ENCODE results near the gene TCF12.

Gene TCF12

DNA sequence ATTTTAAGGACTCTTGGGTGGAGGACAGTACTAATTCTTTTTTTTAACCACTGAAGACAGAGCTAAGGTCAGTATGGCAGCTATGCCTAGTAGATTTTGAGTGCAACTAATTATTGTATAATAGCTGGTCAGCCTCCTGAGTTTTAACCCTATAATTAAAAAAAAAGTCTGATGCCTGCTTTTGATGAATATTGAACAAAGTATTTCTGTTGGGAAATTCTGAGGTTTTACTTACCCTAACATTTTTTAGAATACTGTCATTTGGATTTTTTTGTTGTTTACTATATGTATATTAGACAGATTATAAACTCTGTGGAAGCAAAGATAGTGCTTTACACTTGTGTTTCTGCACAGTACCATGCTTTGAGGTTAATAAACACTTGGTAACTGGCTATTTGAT is 20.8 kb downstream of the TCF12 start:
- DNase-seq (ENCODE audit: low read depth), result no peak
- no peak overlapping the region for H3K4me3 ChIP-seq (ENCODE audit: control insufficient read depth, low read depth, low read length)
- TF ChIP-seq, protein P1, sequence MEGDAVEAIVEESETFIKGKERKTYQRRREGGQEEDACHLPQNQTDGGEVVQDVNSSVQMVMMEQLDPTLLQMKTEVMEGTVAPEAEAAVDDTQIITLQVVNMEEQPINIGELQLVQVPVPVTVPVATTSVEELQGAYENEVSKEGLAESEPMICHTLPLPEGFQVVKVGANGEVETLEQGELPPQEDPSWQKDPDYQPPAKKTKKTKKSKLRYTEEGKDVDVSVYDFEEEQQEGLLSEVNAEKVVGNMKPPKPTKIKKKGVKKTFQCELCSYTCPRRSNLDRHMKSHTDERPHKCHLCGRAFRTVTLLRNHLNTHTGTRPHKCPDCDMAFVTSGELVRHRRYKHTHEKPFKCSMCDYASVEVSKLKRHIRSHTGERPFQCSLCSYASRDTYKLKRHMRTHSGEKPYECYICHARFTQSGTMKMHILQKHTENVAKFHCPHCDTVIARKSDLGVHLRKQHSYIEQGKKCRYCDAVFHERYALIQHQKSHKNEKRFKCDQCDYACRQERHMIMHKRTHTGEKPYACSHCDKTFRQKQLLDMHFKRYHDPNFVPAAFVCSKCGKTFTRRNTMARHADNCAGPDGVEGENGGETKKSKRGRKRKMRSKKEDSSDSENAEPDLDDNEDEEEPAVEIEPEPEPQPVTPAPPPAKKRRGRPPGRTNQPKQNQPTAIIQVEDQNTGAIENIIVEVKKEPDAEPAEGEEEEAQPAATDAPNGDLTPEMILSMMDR (IDR thresholded peaks at IDR 0.05; ENCODE audit: control insufficient read depth, insufficient read depth, low read depth, low read length, missing control alignments), result no peak

DNA sequence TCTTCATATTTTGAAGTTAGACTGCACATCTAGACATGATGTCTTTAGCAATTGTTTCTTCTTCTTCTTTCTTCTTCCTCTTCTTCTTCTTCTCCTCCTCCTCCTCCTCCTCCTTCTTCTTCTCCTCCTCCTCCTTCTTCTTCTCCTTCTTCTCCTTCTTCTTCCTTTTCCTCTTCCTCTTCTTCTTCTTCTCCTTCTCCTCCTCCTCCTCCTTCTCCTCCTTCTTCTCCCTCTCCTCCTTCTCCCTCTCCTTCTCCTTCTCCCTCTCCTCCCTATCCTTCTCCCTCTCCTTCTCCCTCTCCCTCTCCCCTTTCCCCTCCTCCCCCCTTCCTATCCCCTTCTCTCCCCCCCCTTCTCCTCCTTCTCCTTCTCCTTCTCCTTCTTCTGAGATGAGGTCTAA is 21.9 kb downstream of the TCF12 start:
- no peak for DNase-seq (ENCODE audit: low read depth)
- TF ChIP-seq, protein P1 (IDR thresholded peaks at IDR 0.05; ENCODE audit: control insufficient read depth, insufficient read depth, low read depth, low read length, missing control alignments), result no peak
- H3K4me3 ChIP-seq (ENCODE audit: control insufficient read depth, low read depth, low read length), result no peak overlapping the region

DNA sequence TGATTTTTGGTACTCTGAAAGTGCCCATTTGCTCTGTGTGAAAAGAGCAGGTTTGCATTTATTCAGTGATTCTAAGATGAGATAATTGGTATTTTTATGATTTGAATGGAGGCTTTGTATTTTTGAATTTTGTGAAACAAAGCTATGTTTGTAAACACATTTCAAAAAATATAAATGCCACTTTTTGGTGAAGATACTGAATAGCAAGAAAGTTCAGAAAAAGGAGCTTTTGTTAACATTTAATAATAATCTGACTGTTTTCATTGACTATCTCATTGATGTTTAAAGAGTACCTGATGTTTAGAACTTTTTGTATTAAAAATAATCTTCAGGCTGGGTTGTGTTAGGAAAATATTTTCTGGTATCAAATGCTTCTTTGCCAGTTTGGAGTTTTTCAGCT is 23.7 kb downstream of the TCF12 start:
- DNase-seq (ENCODE audit: low read depth), result no peak
- no peak overlapping the region for H3K4me3 ChIP-seq (ENCODE audit: control insufficient read depth, low read depth, low read length)
- TF ChIP-seq, protein P1 (IDR thresholded peaks at IDR 0.05; ENCODE audit: control insufficient read depth, insufficient read depth, low read depth, low read length, missing control alignments), result no peak

DNA sequence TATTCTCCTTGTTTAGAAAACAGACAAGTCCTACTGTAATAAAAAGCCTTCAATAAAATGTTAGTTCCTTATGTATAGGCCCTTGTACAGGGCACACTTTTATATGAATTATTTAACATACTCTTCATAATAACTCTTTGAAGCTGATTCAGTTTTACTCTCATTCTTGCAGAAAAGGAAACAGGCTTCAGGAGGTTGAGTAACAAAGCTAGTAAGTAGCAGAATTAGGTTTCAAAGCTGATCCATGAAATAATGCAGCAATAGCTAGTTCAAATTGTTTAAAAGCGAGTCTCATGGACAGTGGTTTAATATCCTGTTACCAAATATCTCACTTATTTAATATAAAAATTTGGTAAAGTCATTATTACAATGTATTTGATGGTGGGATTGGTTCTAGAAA is 25.0 kb downstream of the TCF12 start:
- DNase-seq (ENCODE audit: low read depth), result no peak
- TF ChIP-seq, protein P1 (IDR thresholded peaks at IDR 0.05; ENCODE audit: control insufficient read depth, insufficient read depth, low read depth, low read length, missing control alignments), result no peak
- no peak overlapping the region for H3K4me3 ChIP-seq (ENCODE audit: control insufficient read depth, low read depth, low read length)

DNA sequence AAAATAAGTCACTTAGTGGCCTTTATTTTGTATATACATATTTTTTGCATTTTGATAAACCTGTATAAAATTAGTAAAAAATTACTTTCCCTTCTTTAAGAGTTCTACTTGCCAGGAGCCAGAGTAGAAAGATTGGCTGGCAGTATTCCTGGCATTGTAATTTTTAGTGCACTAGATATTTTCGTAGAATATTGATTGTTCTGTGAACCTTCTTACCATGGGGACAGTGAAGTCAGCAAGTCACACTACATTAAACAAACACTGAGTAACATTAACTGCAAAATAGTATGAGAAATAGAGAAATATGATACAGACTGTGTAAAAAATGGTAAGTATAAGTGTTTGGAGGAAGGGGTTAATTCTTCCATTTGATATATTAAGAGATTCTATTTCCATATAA is 26.0 kb downstream of the TCF12 start:
- H3K4me3 ChIP-seq (ENCODE audit: control insufficient read depth, low read depth, low read length), result no peak overlapping the region
- TF ChIP-seq, protein P1 (IDR thresholded peaks at IDR 0.05; ENCODE audit: control insufficient read depth, insufficient read depth, low read depth, low read length, missing control alignments), result no peak
- DNase-seq (ENCODE audit: low read depth), result no peak

DNA sequence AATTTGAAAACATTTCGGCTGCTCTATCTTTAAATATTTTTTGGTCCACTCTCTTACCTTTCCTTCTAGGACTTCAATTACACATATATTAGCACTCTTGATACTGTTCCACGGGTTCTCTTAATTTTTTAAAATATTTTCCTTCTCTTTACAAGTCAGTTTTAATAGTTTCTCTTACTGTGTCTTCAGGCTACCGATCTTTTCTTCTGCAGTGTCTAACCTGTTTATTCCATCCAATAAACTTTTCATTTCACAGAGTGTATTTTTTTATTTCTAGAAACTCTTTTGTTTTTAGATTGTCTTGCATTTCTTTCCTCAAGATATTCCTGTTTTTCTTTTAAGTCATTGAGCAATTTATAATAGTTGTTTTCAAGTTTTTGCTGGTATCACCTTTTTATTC is 27.7 kb downstream of the TCF12 start:
- no peak overlapping the region for H3K4me3 ChIP-seq (ENCODE audit: control insufficient read depth, low read depth, low read length)
- TF ChIP-seq, protein P1 (IDR thresholded peaks at IDR 0.05; ENCODE audit: control insufficient read depth, insufficient read depth, low read depth, low read length, missing control alignments), result no peak
- DNase-seq (ENCODE audit: low read depth), result no peak

Data from AG09309 (cell line).